HepG2 (cell line): ENCODE measurements around the gene ABHD11. TPM values are rescaled to one million over a fixed set of nuclear protein-coding genes. Genes with fewer than 3 reads are reported as not detected.

ENCODE experiments used
- ATAC-seq: fragments of 200-7000 bp; cut with Tn5 transposase; 3 replicates; pipeline ENCODE4 v1.9.1; 2020; ENCODE audit warnings: mild to moderate bottlenecking, moderate library complexity
- BruUV-seq: library from RNA; stranded (reverse); fragments of 400-500 nt; replicated peaks from 2 replicates; lab custom pipeline; 2021; lab: Mats Ljungman, UMichigan
- CTCF ChIA-PET: fragments of 300-600 bp; formaldehyde crosslinking; extraction: SDS; loops from one replicate; lab custom pipeline; 2021; ENCODE audit warnings: low total read pairs, inconsistent platforms, low intra/inter-chr PET ratio; lab: Yijun Ruan, JAX
- POLR2A ChIA-PET: fragments of 350-600 bp; sonication (Branson Sonifier 250); formaldehyde crosslinking; loops from one replicate; lab custom pipeline; 2020; ENCODE audit warnings: antibody characterized with exemption, inconsistent platforms; lab: Yijun Ruan, JAX
- DNase-seq: peaks from one replicate; pipeline ENCODE4 v3.0.0-alpha.2; 2015; ENCODE audit warnings: low spot score
- FAIRE-seq: peaks from 3 replicates; lab custom pipeline; 2011; peaks lifted over from hg19 to GRCh38; lab: Jason Lieb, UNC
- H2AFZ ChIP-seq: one replicate; pipeline ENCODE4 v1.6.1; 2011; ENCODE audit warnings: low read length, inconsistent platforms
- H3K27ac ChIP-seq: fragments of 300-600 bp; 3 replicates; pipeline ENCODE4 v1.8.0; 2011; ENCODE audit warnings: mixed run types, mild to moderate bottlenecking, mixed read lengths, low read length, inconsistent platforms; ENCODE audit not compliant: insufficient read depth; ENCODE audit errors: extremely low read length
- H3K27me3 ChIP-seq, 2 experiments: fragments of 200-600 bp in 1 of 2; 2 replicates in 1 of 2; 3 replicates in 1 of 2; pipeline versions ENCODE4 v1.6.0 to v1.8.0; 2011; ENCODE audit warnings: low read length in 2 of 2, mild to moderate bottlenecking in 2 of 2, moderate library complexity in 2 of 2, inconsistent platforms in 1 of 2; ENCODE audit not compliant: insufficient read depth in 2 of 2, control insufficient read depth in 1 of 2
- H3K36me3 ChIP-seq, 2 experiments: fragments of 200-600 bp in 1 of 2; replicated peaks in 1 of 2; 2 replicates in 1 of 2; 3 replicates in 1 of 2; pipeline versions ENCODE4 v1.5.1 to v1.8.0; 2011; ENCODE audit warnings: low read length in 2 of 2, inconsistent platforms in 1 of 2; ENCODE audit not compliant: insufficient read depth in 2 of 2, control insufficient read depth in 1 of 2
- H3K4me1 ChIP-seq: 2 replicates; pipeline ENCODE4 v1.5.1; 2012; ENCODE audit warnings: low read length, inconsistent platforms; ENCODE audit not compliant: insufficient read depth
- H3K4me2 ChIP-seq: 2 replicates; pipeline ENCODE4 v1.6.0; 2011; ENCODE audit warnings: low read depth, low read length, inconsistent platforms
- H3K4me3 ChIP-seq, 3 experiments: fragments of 200-600 bp in 1 of 3; sonication (generic), shearing (Covaris generic) in 1 of 3; replicated peaks in 1 of 3; 2 replicates each; pipeline ENCODE4 v1.5.1; 2011 to 2016; ENCODE audit warnings: low read length in 3 of 3, inconsistent platforms in 2 of 3, low read depth in 2 of 3, mild to moderate bottlenecking in 2 of 3, control low read depth in 1 of 3, mixed read lengths in 1 of 3; ENCODE audit not compliant: insufficient read depth in 1 of 3
- H3K79me2 ChIP-seq: one replicate; pipeline ENCODE4 v1.6.1; 2011; ENCODE audit warnings: low read length, inconsistent platforms; ENCODE audit not compliant: insufficient read depth
- H3K9ac ChIP-seq: 2 replicates; pipeline ENCODE4 v1.6.0; 2011; ENCODE audit warnings: mild to moderate bottlenecking, low read depth, low read length, inconsistent platforms; ENCODE audit not compliant: insufficient read depth
- H3K9me3 ChIP-seq: 2 replicates; pipeline ENCODE4 v1.5.1; 2012; ENCODE audit warnings: mild to moderate bottlenecking, low read length
- H4K20me1 ChIP-seq: 2 replicates; pipeline ENCODE4 v1.6.0; 2011; ENCODE audit warnings: inconsistent platforms, mild to moderate bottlenecking, low read length, moderate library complexity; ENCODE audit not compliant: insufficient read depth
- FOSL2 ChIP-seq: sonication (generic); formaldehyde crosslinking; IDR thresholded peaks from 2 replicates; pipeline ENCODE4 v1.4.0; 2020; ENCODE audit warnings: missing genetic modification reagents
- HNRNPK ChIP-seq: fragments of 200-400 bp; formaldehyde crosslinking; IDR thresholded peaks from 2 replicates; pipeline ENCODE4 v1.6.1; 2018; ENCODE audit warnings: low read length, low read depth, moderate library complexity, mild to moderate bottlenecking; ENCODE audit not compliant: poor library complexity, severe bottlenecking
- MIER2 ChIP-seq: IDR thresholded peaks from 2 replicates; pipeline ENCODE4 v1.6.1; 2016; ENCODE audit warnings: missing biosample characterization, missing genetic modification reagents
- ZNF24 ChIP-seq: fragments of 450-650 bp; IDR thresholded peaks from 2 replicates; pipeline ENCODE4 v1.6.1; 2017; ENCODE audit warnings: antibody characterized with exemption, mild to moderate bottlenecking
- ZNF740 ChIP-seq: sonication (generic); formaldehyde crosslinking; IDR thresholded peaks from 2 replicates; pipeline ENCODE4 v1.4.0; 2020; ENCODE audit warnings: missing genetic modification reagents
- WGBS: methylation state at CpG from one replicate; pipeline ENCODE4 v1.1.6; 2017; ENCODE audit warnings: low lambda C conversion rate; 5-methylcytosine and 5-hydroxymethylcytosine counted together
- in situ Hi-C: cut with HindIII; loops from 2 replicates; pipeline ENCODE4 v1.10.0; 2017; ENCODE audit warnings: low pct_unique_long_range_greater_than_20kb; ENCODE audit not compliant: extremely low pct_ligation_motif_present
- intact Hi-C: fragments of 100-400 bp; cut with micrococcal nuclease; formaldehyde crosslinking; loops from one replicate; pipeline ENCODE4 v1.10.0; 2022; ENCODE audit not compliant: unreplicated experiment
- polyA plus RNA-seq, 8 experiments: library from polyadenylated mRNA; depleted of rRNA in 3 of 8; stranded (reverse) in 7 of 8; unstranded in 1 of 8; fragments of >200 nt; fragmentation: Illumina TruSeq in 4 of 8; extraction: Trizol in 4 of 8; gene quantifications; 2 replicates each; pipeline versions ENCODE4 v1.2.1 to v1.2.3, GENCODE V29; 2011 to 2016; ENCODE audit warnings: low read depth in 4 of 8, missing spikeins in 1 of 8, mixed read lengths in 1 of 8; ENCODE audit not compliant: insufficient read depth in 1 of 8
- total RNA-seq, 5 experiments: library from RNA; depleted of rRNA; stranded (reverse); fragments of >200 nt; fragmentation: Illumina TruSeq; extraction: Trizol; gene quantifications; 2 replicates each; pipeline ENCODE4 v1.2.3, GENCODE V29; 2016; ENCODE audit warnings: low read depth in 1 of 5
- TF ChIP-seq, protein P1 (sequence below): sonication (generic); formaldehyde crosslinking; IDR thresholded peaks from 2 replicates; pipeline ENCODE4 v1.5.1; 2020; ENCODE audit warnings: mild to moderate bottlenecking, missing genetic modification reagents
- TF ChIP-seq, protein P2 (sequence below): sonication (generic); formaldehyde crosslinking; IDR thresholded peaks from 2 replicates; pipeline ENCODE4 v1.9.0; 2022; ENCODE audit warnings: low read depth, missing genetic modification reagents

ABHD11 gene
- total and polyA plus RNA-seq, 2 of the 13 experiments (the other 11 are each of a cell fraction or from before 2014, with no cell fraction given): 7.0 to 8.1 TPM

GRCh38 chr7:73701357-73701995 is 37.1 kb downstream of the ABHD11 start (continued):
- TF ChIP-seq, protein P1, sequence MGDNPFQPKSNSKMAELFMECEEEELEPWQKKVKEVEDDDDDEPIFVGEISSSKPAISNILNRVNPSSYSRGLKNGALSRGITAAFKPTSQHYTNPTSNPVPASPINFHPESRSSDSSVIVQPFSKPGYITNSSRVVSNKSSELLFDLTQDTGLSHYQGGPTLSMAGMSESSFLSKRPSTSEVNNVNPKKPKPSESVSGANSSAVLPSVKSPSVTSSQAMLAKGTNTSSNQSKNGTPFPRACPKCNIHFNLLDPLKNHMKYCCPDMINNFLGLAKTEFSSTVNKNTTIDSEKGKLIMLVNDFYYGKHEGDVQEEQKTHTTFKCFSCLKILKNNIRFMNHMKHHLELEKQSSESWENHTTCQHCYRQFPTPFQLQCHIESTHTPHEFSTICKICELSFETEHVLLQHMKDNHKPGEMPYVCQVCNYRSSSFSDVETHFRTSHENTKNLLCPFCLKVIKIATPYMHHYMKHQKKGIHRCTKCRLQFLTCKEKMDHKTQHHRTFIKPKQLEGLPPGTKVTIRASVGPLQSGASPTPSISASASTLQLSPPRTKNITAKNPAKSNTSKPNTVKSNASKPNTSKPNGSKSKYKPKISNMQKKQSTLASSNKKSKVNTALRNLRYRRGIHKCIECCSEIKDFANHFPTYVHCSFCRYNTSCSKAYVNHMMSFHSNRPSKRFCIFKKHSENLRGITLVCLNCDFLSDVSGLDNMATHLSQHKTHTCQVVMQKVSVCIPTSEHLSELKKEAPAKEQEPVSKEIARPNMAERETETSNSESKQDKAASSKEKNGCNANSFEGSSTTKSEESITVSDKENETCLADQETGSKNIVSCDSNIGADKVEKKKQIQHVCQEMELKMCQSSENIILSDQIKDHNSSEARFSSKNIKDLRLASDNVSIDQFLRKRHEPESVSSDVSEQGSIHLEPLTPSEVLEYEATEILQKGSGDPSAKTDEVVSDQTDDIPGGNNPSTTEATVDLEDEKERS (CRISPR knock-in tag): no peak
- no peak for TF ChIP-seq ZNF24
- TF ChIP-seq FOSL2: 0 out of 2 replicates have a peak, but pooled peaks have one; percentile 9
- TF ChIP-seq, protein P2, sequence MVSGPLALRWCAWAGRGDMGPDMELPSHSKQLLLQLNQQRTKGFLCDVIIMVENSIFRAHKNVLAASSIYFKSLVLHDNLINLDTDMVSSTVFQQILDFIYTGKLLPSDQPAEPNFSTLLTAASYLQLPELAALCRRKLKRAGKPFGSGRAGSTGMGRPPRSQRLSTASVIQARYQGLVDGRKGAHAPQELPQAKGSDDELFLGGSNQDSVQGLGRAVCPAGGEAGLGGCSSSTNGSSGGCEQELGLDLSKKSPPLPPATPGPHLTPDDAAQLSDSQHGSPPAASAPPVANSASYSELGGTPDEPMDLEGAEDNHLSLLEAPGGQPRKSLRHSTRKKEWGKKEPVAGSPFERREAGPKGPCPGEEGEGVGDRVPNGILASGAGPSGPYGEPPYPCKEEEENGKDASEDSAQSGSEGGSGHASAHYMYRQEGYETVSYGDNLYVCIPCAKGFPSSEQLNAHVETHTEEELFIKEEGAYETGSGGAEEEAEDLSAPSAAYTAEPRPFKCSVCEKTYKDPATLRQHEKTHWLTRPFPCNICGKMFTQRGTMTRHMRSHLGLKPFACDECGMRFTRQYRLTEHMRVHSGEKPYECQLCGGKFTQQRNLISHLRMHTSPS (CRISPR knock-in tag): no peak
- TF ChIP-seq MIER2 (CRISPR knock-in tag): no peak

DNA sequence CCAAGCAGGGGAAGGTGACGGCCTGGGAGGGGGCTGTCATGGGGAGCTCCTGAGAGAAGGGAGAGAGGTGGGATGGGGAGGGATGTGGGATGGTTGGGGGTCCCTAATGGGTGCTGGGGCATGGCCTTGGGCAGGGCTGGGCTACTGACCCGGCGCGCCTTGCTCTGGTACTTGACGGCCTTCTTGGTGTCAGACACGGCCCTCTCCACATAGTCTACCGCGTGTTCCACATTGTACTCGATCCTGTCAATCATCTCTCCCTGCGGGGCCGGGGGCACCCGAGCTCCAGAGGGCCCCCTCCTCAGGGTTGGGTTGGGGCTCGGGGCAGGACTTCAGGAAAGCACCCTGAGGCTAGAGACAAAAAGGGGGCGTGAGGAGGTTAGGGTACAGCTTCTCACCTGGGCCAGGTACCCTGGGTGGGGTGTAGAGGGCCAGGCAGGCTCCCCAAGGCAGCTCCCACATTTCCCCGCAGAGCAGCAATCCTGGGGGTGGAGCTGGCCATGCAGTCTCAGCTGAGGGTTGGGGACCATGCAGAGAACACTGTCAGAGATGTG is 37.9 kb downstream of the ABHD11 start:
- intact Hi-C loops (no loop called here), in situ Hi-C loops (no loop called here)
- DNase-seq (no peak), FAIRE-seq (no peak), ATAC-seq (no peak)
- Histone ChIP-seq H3K9ac (no peak overlapping the region), H3K27ac (no peak overlapping the region), H4K20me1 (peaks cover 5% of the 10 kb centered on the region; the same call in 1 of the 2 replicates), H3K27me3 (no peaks in the 10 kb centered on the region), H3K4me1 (peaks cover 15% of the 10 kb centered on the region), H2AFZ (no peak overlapping the region), H3K36me3 (peaks cover 6 to 36% of the 10 kb centered on the region in 2 experiments), H3K79me2 (no peaks in the 10 kb centered on the region), H3K4me3 (no peak overlapping the region), H3K9me3 (no peaks in the 10 kb centered on the region), H3K4me2 (no peak overlapping the region)
- ChIA-PET CTCF (interaction anchor here (0.7 to 2.2 kb wide), 2 partner anchors 25 to 95 kb away, joined by 3 to 15 read pairs; no protein-coding TSS in a partner anchor), POLR2A (interaction anchor here (0.7 to 1.4 kb wide), 4 partner anchors 9 to 94 kb away, joined by 3 to 5 read pairs (median 4); no protein-coding TSS in a partner anchor)
- BruUV-seq: no TSS peak
- TF ChIP-seq HNRNPK (peak; percentile 14), ZNF740 (CRISPR knock-in tag) (no peak)
- 96% methylated on average over 13 of the region's 15 CpGs for WGBS
